HG03521 (cell line): ENCODE measurements around the gene ADAMTS4.

Experiments used
- ATAC-seq: cut with Tn5 transposase; IDR thresholded peaks from one replicate; pipeline ENCODE4 v1.9.1; 2021; ENCODE audit warnings: mild to moderate bottlenecking, moderate library complexity; ENCODE audit not compliant: unreplicated experiment

The ADAMTS4 gene

GRCh38 chr1:161175771-161176453, 22.9 kb downstream of the ADAMTS4 start:
- no peak for ATAC-seq

- ATAC-seq, result no peak
Observed at GRCh38 chr1:161174911-161175310, 23.9 kb downstream of the ADAMTS4 start.

- no peak for ATAC-seq
Observed at GRCh38 chr1:161173711-161174110, 25.1 kb downstream of the ADAMTS4 start.

- no peak for ATAC-seq
Observed at GRCh38 chr1:161172776-161173376, 26.0 kb downstream of the ADAMTS4 start.

GRCh38 chr1:161172349-161172748, 26.5 kb downstream of the ADAMTS4 start:
- ATAC-seq, result no peak

GRCh38 chr1:161171696-161172095, 27.2 kb downstream of the ADAMTS4 start:
- ATAC-seq, result no peak

- no peak for ATAC-seq
Observed at GRCh38 chr1:161171191-161171590, 27.7 kb downstream of the ADAMTS4 start.

GRCh38 chr1:161168906-161169305, 29.9 kb downstream of the ADAMTS4 start:
- no peak for ATAC-seq

- no peak for ATAC-seq
Observed at GRCh38 chr1:161166669-161167548, 31.9 kb downstream of the ADAMTS4 start.

- peak; percentile 83 for ATAC-seq
Observed at GRCh38 chr1:161165742-161166668, 32.8 kb downstream of the ADAMTS4 start, which contains the start of gene PPOX. Gene PPOX (plus strand): TSS chr1:161166426. CDS start chr1:161166848, 422 bp downstream.

- ATAC-seq, result no peak
Observed at GRCh38 chr1:161164901-161165610, 33.8 kb downstream of the ADAMTS4 start.

GRCh38 chr1:161163793-161164192, 35.1 kb downstream of the ADAMTS4 start:
- ATAC-seq, result no peak

GRCh38 chr1:161162806-161163205, 36.0 kb downstream of the ADAMTS4 start:
- no peak for ATAC-seq

GRCh38 chr1:161162052-161162451, 36.8 kb downstream of the ADAMTS4 start:
- ATAC-seq, result no peak

- no peak for ATAC-seq
Observed at GRCh38 chr1:161161652-161162051, 37.2 kb downstream of the ADAMTS4 start.

GRCh38 chr1:161160671-161161145, 38.1 kb downstream of the ADAMTS4 start:
- ATAC-seq, result no peak

GRCh38 chr1:161159913-161160243, 39.0 kb downstream of the ADAMTS4 start:
- ATAC-seq, result no peak

GRCh38 chr1:161159087-161159912, 39.6 kb downstream of the ADAMTS4 start, which contains the start of gene USP21:
Gene USP21 (plus strand): TSS chr1:161159500. CDS start chr1:161160641, 1,141 bp downstream.
- peak; percentile 83 for ATAC-seq
